Purkinje cell (primary cell): ENCODE results near the gene BBOX1. TPM values are rescaled to one million over a fixed set of nuclear protein-coding genes. Genes with fewer than 3 reads are reported as not detected.

ENCODE experiments used
- polyA plus RNA-seq: library from polyadenylated mRNA; unstranded; fragments of >200 nt; fragmentation: Nextera tagmentation; gene quantifications from 2 replicates; pipeline ENCODE4 v1.2.1, GENCODE V29; 2014

The BBOX1 gene, protein sequence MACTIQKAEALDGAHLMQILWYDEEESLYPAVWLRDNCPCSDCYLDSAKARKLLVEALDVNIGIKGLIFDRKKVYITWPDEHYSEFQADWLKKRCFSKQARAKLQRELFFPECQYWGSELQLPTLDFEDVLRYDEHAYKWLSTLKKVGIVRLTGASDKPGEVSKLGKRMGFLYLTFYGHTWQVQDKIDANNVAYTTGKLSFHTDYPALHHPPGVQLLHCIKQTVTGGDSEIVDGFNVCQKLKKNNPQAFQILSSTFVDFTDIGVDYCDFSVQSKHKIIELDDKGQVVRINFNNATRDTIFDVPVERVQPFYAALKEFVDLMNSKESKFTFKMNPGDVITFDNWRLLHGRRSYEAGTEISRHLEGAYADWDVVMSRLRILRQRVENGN
- polyA plus RNA-seq, result 2.6 and 3.7 TPM in 2 replicates

DNA sequence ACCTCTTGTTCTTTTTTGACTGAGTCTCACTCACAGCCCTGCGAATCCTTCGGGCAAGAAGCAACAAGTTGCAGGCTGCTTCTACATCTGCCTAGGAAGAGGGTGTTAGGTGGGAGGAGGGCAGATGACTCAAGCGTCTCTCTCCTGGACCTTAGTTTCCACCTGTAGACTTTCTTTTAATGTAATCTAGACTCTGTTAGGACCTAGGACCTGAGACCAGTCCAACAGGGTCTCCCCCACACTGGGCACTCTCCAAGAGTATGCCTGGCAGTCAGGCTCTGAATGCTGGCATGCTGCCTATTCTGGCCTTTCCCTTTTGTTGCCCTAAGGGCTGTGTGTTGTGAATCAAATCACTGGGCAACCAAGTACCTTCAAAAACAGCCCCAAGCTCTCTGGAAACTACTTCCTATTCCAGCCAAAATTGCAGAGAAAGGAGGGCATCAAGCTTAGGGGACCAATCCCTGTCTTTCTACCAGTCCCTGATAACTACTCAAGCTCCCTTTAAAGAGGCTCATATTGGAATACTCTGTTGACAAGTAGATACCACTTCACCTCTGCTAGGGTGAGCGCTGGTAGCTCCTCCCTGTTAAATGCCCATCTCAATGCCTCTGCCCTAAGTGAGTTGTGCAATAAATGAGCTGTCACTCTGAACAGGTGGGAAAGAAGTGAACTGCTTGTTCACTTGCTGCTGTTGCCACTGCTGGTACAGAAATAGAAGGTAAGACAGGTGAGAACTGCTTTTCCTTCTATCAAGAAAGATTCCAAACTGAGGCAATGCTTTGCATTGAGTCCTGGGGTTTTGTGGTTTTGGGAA is at the start of gene BBOX1:
BBOX1 (plus strand) TSS at position 514 of the 814 bp plus-strand sequence. CDS start 14,616 bp downstream, outside the sequence.

DNA sequence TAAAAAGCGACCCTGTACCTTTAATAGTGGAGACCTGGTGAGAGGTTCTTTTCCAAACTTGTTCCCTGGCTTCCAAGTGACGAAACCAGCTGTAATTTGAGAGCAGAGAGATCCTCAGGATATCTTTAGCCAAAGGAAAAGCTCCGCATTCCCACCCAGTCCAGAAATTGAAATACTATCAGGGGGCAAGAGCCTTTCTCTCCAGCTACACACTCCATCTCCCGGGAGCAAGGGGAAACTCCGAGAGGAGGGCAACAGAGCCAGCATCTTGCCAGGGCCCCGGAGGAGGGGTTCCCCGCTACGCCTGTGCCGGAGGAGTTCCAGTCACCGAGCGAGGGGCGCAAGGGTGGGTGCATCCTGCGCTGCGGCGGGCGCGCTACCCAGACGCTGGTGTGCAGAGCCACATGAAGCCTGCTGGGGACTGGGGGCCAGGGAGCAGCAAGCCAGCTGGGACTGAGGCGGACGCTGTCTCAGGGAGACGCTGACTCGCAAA is 46.6 kb upstream of the BBOX1 start, which contains the start of gene FIBIN:
FIBIN (plus strand) TSS at position 148 of the 493 bp plus-strand sequence. CDS start 415 bp downstream, outside the sequence.

Other genes starting within 250 kb of the BBOX1 start
- gene FIBIN, start 46.7 kb upstream of the BBOX1 start, polyA plus RNA-seq, result 1.1 and 1.5 TPM in 2 replicates